ENCODE data around the gene DTYMK. TPM values are rescaled to one million over a fixed set of nuclear protein-coding genes. Genes with fewer than 3 reads are reported as not detected.

Gene DTYMK
- total RNA-seq, 1 experiment from 2014 or later: 88.1 TPM

- TF ChIP-seq HMGXB4 (CRISPR knock-in tag; IDR thresholded peaks at IDR 0.05) (no peak), ESRRA (CRISPR knock-in tag; IDR thresholded peaks at IDR 0.05; ENCODE audit: borderline replicate concordance) (no peak), STAT6 (CRISPR knock-in tag; conservative IDR thresholded peaks at IDR 0.05; ENCODE audit: low read depth) (no peak), ZNF219 (CRISPR knock-in tag; IDR thresholded peaks at IDR 0.05; ENCODE audit: borderline replicate concordance) (no peak)
Observed at GRCh38 chr2:241641631-241642030, 45.0 kb downstream of the DTYMK start (continued).

DNA sequence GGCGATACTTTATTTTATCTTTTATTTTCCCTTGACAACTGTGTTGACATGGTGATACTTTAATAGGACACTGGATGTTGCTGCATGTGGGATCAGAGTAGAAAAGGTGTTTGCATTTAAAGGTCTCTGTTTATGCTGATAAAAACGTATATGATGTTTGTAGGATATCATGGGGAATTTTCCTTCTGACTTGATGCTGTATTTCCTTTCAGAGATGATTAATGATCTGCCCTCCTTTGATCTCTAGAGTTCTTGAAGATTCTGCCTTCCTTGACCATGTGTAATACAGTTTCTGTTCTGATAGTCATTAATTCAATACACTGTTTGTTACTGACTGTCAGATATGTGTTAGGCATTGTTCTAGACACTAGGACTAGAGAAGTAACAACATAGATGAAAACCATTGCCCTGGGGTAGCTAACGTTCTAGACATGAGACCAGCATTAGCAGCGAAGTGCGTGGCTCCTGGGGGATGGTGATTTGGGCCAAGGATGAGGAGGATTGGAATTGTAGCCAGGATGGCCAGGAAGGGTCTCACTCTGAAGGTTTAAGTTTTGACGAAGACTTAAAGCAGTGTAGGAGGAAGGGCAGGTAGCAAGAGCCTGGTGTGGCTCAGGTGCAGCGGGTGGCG lies 46.3 kb downstream of the DTYMK start:
- Mint-ChIP-seq H3K27me3 (ENCODE audit: low read depth) (no peaks in the 10 kb centered on the region), H3K4me1 (peaks cover 33% of the 10 kb centered on the region), H3K27ac (peak overlapping the region; percentile 59), H3K9me3 (peaks cover 11% of the 10 kb centered on the region), H3K36me3 (peaks cover 26% of the 10 kb centered on the region), H3K4me3 (no peak overlapping the region)
- ChIA-PET CTCF (no interaction called here), POLR2A (no interaction called here)
- no peak for ATAC-seq
- no peak for DNase-seq (ENCODE audit: low spot score)
- TF ChIP-seq ZNF512 (CRISPR knock-in tag; IDR thresholded peaks at IDR 0.05; ENCODE audit: borderline replicate concordance) (no peak), NFE2L1 (CRISPR knock-in tag; IDR thresholded peaks at IDR 0.05) (no peak), ZNF232 (CRISPR knock-in tag; IDR thresholded peaks at IDR 0.05) (no peak)

DNA sequence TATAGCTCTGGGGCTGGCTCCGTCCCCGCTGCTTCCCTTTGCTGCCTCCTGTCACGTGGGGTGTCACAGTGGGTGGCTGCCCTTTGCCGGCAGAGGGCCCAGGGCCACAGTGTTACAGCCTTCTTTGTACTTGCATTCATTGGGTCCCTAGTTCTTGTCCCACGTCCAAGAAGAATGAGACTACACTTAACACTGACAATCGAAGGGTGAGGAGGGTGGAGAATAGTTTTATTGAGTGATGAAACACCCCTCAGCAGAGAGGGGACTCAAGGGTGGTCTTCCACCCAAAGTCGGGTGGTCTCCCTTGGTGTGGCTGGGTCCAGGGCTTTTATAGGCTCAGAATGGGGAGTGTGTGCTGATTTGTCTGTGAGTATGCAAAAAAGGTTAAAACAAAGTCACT lies 47.2 kb downstream of the DTYMK start:
- ChIA-PET POLR2A (no interaction called here), CTCF (no interaction called here)
- H3K4me3 Mint-ChIP-seq: peak overlapping the region; percentile 86
- DNase-seq (ENCODE audit: low spot score): no peak
- no peak for ATAC-seq
- peaks cover 11% of the 10 kb centered on the region for H3K9me3 Mint-ChIP-seq
- H3K27me3 Mint-ChIP-seq (ENCODE audit: low read depth): no peaks in the 10 kb centered on the region
- H3K4me1 Mint-ChIP-seq: peaks cover 33% of the 10 kb centered on the region
- peaks cover 23% of the 10 kb centered on the region for H3K36me3 Mint-ChIP-seq
- H3K27ac Mint-ChIP-seq: no peak overlapping the region; the same call in 1 of the 2 replicates
- TF ChIP-seq AFF4 (CRISPR knock-in tag; IDR thresholded peaks at IDR 0.05; ENCODE audit: borderline replicate concordance) (no peak), PREB (CRISPR knock-in tag; IDR thresholded peaks at IDR 0.05; ENCODE audit: borderline replicate concordance) (no peak), TEAD4 (CRISPR knock-in tag; IDR thresholded peaks at IDR 0.05) (no peak), E2F5 (CRISPR knock-in tag; IDR thresholded peaks at IDR 0.05) (no peak), HMGXB4 (CRISPR knock-in tag; IDR thresholded peaks at IDR 0.05) (no peak), NFATC4 (CRISPR knock-in tag; IDR thresholded peaks at IDR 0.05) (no peak)
- TF ChIP-seq, protein P1, sequence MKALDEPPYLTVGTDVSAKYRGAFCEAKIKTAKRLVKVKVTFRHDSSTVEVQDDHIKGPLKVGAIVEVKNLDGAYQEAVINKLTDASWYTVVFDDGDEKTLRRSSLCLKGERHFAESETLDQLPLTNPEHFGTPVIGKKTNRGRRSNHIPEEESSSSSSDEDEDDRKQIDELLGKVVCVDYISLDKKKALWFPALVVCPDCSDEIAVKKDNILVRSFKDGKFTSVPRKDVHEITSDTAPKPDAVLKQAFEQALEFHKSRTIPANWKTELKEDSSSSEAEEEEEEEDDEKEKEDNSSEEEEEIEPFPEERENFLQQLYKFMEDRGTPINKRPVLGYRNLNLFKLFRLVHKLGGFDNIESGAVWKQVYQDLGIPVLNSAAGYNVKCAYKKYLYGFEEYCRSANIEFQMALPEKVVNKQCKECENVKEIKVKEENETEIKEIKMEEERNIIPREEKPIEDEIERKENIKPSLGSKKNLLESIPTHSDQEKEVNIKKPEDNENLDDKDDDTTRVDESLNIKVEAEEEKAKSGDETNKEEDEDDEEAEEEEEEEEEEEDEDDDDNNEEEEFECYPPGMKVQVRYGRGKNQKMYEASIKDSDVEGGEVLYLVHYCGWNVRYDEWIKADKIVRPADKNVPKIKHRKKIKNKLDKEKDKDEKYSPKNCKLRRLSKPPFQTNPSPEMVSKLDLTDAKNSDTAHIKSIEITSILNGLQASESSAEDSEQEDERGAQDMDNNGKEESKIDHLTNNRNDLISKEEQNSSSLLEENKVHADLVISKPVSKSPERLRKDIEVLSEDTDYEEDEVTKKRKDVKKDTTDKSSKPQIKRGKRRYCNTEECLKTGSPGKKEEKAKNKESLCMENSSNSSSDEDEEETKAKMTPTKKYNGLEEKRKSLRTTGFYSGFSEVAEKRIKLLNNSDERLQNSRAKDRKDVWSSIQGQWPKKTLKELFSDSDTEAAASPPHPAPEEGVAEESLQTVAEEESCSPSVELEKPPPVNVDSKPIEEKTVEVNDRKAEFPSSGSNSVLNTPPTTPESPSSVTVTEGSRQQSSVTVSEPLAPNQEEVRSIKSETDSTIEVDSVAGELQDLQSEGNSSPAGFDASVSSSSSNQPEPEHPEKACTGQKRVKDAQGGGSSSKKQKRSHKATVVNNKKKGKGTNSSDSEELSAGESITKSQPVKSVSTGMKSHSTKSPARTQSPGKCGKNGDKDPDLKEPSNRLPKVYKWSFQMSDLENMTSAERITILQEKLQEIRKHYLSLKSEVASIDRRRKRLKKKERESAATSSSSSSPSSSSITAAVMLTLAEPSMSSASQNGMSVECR (CRISPR knock-in tag; IDR thresholded peaks at IDR 0.05; ENCODE audit: borderline replicate concordance): no peak
